Measurements from ENCODE around the gene TIMM23B.
"Not testable (repeated sequence)": the region's sequence is repeated elsewhere in the genome, so short reads cannot be mapped to it uniquely, and the experiment has no call there.

TIMM23B gene, protein sequence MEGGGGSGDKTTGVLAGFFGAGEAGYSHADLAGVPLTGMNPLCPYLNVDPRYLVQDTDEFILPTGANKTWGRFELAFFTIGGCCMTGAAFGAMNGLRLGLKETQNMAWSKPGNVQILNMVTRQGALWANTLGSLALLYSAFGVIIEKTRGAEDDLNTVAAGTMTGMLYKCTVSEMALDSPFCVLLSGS

GRCh38 chr10:49941447-49942338 lies at the start of gene TIMM23B, which contains the start of gene PARG:
TIMM23B (plus strand) TSS chr10:49942053; CDS start chr10:49942195, 142 bp downstream.
PARG (minus strand) TSS chr10:49942027; CDS start chr10:49941725, 302 bp downstream.
- peak; percentile 59 to 93 (median 82) for DNase-seq
- intact Hi-C loops (cut with DNase I) = not testable (repeated sequence)

GRCh38 chr10:49899999-49900398 lies 41.9 kb upstream of the TIMM23B start:
- intact Hi-C loops (cut with DNase I) = not testable (repeated sequence)

GRCh38 chr10:49900406-49900805 lies 41.4 kb upstream of the TIMM23B start:
- DNase-seq; intact Hi-C loops (cut with DNase I): not testable (repeated sequence)

More at GRCh38 chr10:49899999-49900398, 41.9 kb upstream of the TIMM23B start:
- DNase-seq = not testable (repeated sequence)

DNA sequence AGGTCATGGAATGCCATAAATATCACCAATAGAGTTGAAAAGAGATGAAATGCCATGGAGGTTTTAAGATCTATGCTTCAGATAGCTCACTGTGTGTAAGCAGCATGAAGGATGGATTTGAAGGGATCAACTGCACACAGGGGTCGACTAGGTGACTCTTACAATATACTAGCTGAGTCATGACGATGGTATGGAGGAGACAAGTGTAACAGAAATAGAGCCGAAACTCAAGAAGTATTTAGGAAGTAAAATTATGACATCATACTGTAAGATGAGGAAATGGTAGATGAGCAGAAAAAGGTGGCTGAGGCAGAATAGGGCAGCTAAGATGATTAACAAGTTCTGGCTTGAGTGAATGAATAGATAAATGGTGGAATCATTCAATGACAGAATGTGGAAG lies 38.0 kb upstream of the TIMM23B start:
- intact Hi-C loops (cut with DNase I); DNase-seq: not testable (repeated sequence)

- DNase-seq; intact Hi-C loops (cut with DNase I): not testable (repeated sequence)
These were observed 33.4 kb upstream of the TIMM23B start for GRCh38 chr10:49908290-49909080.

GRCh38 chr10:49910295-49910694 lies 31.6 kb upstream of the TIMM23B start:
- DNase-seq; intact Hi-C loops (cut with DNase I): not testable (repeated sequence)

DNA sequence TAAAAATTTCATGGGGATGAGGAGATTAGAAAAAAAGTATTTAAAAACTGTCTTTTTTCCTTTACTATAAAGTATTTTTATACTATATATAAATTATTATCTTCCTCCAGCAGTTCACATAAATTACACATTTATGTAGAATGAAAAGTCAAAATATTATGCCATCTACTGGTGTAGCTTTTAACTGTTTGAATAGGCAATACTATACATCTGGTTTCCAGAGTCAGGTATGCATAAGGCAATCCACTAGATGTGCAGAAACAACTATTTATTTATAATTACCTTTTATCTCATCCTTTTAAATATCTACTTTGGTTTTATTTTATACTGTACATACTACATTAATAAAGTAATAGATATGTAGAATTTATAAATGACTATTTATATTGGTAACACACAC lies 25.4 kb upstream of the TIMM23B start:
- intact Hi-C loops (cut with DNase I) = not testable (repeated sequence)

DNA sequence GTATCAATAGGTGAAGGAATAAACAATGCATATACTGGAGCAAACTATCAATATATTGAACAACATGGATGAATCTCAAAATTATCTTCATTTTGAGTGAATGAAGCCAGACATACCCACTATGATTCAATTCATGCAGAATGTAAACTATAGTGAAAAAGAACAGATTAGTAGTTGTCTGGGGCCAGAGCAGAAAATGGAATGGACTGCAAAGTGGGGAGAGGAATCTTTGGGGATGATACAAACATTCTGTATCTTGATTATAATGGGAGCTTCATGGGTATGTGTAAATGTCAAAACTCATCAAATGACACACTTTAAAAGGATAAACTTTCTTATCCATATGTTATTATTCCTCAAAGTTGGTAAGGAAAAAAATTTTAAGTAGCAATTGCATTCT lies 23.9 kb upstream of the TIMM23B start:
- DNase-seq; intact Hi-C loops (cut with DNase I): not testable (repeated sequence)

More for the DNA sequence above, 25.4 kb upstream of the TIMM23B start:
- not testable (repeated sequence) for DNase-seq

- intact Hi-C loops (cut with DNase I); DNase-seq: not testable (repeated sequence)
These were observed 19.8 kb upstream of the TIMM23B start for GRCh38 chr10:49922041-49922440.

GRCh38 chr10:49923572-49923971 lies 18.3 kb upstream of the TIMM23B start:
- DNase-seq; intact Hi-C loops (cut with DNase I): not testable (repeated sequence)

- intact Hi-C loops (cut with DNase I); DNase-seq: not testable (repeated sequence)
These were observed 10.6 kb upstream of the TIMM23B start for GRCh38 chr10:49931276-49931675.

- DNase-seq; intact Hi-C loops (cut with DNase I): not testable (repeated sequence)
These were observed 9.7 kb upstream of the TIMM23B start for GRCh38 chr10:49931959-49932728.

DNA sequence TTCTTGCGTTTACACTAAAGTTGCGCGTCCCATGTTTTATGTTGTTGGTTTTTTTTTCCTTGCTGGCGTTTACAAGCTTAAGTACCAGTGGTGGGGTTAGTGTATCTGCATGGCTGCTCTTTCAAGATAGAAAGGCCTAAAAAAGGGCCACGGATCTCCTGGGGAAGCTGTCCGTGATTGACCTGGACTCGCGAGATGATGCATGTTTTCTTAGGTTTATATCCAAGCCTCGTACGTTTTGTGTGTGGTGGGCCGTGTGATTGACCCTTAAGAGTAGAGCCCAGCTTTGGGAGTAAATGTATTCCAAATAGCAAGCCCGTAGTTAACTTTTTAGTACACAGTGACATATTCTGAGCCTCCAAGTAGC lies 469 bp downstream of the TIMM23B start:
- intact Hi-C loops (cut with DNase I); DNase-seq: not testable (repeated sequence)

DNA sequence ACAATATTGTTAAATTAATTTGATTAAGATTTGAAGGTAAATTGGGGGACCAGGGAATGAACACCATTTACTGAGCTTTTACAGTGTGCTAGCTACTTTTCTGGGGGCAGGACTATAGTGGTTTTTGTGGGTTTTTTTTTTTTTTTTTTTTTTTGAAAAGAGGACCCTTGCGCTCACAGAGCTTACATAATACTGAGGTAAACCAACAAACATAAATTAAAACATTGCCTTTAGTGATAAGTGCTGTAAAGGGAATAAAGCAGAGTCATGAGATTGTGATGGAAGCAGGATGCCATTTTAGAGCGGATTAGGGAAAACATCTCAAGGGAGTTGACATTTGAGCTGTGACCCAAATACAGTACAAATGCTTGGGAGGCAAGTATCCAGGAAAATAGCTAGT lies 1.8 kb downstream of the TIMM23B start:
- DNase-seq; intact Hi-C loops (cut with DNase I): not testable (repeated sequence)

- DNase-seq; intact Hi-C loops (cut with DNase I): not testable (repeated sequence)
These were observed 6.3 kb downstream of the TIMM23B start for GRCh38 chr10:49948142-49948541.

DNA sequence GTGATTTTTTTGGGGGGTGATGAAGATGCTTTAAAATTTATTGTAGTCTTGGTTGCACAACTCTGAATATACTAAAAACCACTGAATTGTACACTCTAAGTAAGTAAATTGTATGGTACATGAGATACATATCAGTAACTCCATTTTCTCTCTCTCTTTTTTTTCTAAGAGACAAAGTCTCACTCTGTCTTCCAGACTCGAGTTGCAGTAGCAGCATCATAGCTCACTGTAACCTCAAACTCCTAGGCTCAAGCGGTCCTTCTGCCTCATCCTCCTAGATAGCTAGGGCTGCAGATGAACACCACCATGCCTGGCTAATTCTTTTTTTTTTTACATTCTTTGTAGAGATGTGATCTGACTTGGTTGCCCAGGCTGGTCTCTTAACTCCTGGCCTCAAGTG lies 6.9 kb downstream of the TIMM23B start:
- intact Hi-C loops (cut with DNase I); DNase-seq: not testable (repeated sequence)

DNA sequence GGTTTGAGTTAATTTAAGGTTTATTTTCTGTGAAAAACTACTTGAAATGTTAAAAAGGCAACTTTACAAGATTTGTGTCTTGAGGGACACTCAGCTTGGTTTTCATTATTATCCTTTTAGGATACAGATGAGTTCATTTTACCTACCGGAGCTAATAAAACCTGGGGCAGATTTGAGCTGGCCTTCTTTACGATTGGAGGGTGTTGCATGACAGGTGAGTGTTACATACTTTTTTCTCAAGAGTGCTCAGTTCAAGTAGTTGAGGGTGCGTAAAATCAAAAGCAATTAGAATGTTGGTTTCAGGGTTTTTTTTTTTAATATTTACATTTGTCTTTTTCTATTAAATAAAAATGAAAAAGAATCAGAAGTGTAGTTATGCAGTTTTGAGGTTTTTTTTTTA lies 10.2 kb downstream of the TIMM23B start:
- intact Hi-C loops (cut with DNase I); DNase-seq: not testable (repeated sequence)

GRCh38 chr10:49953122-49953521 lies 11.3 kb downstream of the TIMM23B start:
- intact Hi-C loops (cut with DNase I) = not testable (repeated sequence)

More at GRCh38 chr10:49953122-49953521, 11.3 kb downstream of the TIMM23B start:
- not testable (repeated sequence) for DNase-seq

Data from head of caudate nucleus (tissue), 42 donors.